Hepatocyte (in vitro differentiated cells): ENCODE results near the gene SEMA4C.

Experiments used
- CTCF ChIP-seq: fragments of 200-600 bp; sonication (generic); IDR thresholded peaks from 2 replicates; pipeline ENCODE4 v1.5.1; 2016; ENCODE audit warnings: antibody characterized with exemption, mild to moderate bottlenecking; ENCODE audit not compliant: poor library complexity
- EZH2phosphoT487 ChIP-seq: fragments of 200-600 bp; sonication (generic); IDR thresholded peaks from one replicate; pipeline ENCODE4 v1.6.1; 2018; ENCODE audit warnings: antibody characterized with exemption, mild to moderate bottlenecking, low read depth, moderate library complexity; ENCODE audit not compliant: unreplicated experiment, severe bottlenecking

- TF ChIP-seq CTCF (no peak), EZH2phosphoT487 (no peak)
Measured at GRCh38 chr2:96815326-96816126, 54.4 kb downstream of the SEMA4C start.
